Sigmoid colon (tissue), 4 donors: ENCODE data around the gene SPAG6.
"Not testable (repeated sequence)": the region's sequence is repeated elsewhere in the genome, so short reads cannot be mapped to it uniquely, and the experiment has no call there.

Source experiments
- CTCF ChIP-seq, 4 experiments: fragments of 450-650 bp in 3 of 4; fragments of 200-600 bp in 1 of 4; IDR thresholded peaks; one replicate each; pipeline ENCODE4 v1.5.1; 2016 to 2019; ENCODE audit warnings: antibody characterized with exemption in 4 of 4, mild to moderate bottlenecking in 3 of 4, moderate library complexity in 2 of 4
- POLR2AphosphoS5 ChIP-seq, 4 donors: sonication (generic); formaldehyde crosslinking; IDR thresholded peaks; one replicate each; pipeline ENCODE4 v1.6.1; 2017; ENCODE audit warnings: antibody characterized with exemption in 4 of 4

GRCh38 chr10:22310012-22310411 lies 35.3 kb upstream of the SPAG6 start:
- TF ChIP-seq POLR2AphosphoS5, CTCF (IDR thresholded peaks at IDR 0.05): not testable (repeated sequence)
